ENCODE measurements around the gene NDUFB2.
A peak's percentile ranks its signal among the peaks of the same experiment; 100 is the strongest.
"Not testable (repeated sequence)": the region's sequence is repeated elsewhere in the genome, so short reads cannot be mapped to it uniquely, and the experiment has no call there.

NDUFB2 gene

GRCh38 chr7:140714331-140715040 is 18.0 kb downstream of the NDUFB2 start:
- no peaks in the 10 kb centered on the region for H3K9me3 ChIP-seq

GRCh38 chr7:140719721-140720120 is 23.2 kb downstream of the NDUFB2 start:
- DNase-seq (ENCODE audit: low spot score in 2 of 2) = no peak
- no peak overlapping the region for H3K4me3 ChIP-seq
- H3K27me3 ChIP-seq (ENCODE audit: low read depth) = no peaks in the 10 kb centered on the region
- in situ Hi-C loops (cut with MboI; ENCODE audit: low sequenced_read_pairs) = no loop called here
- no peaks in the 10 kb centered on the region for H3K4me1 ChIP-seq
- no peaks in the 10 kb centered on the region for H3K9me3 ChIP-seq
- H3K36me3 ChIP-seq (replicated peaks) = no peaks in the 10 kb centered on the region

More at GRCh38 chr7:140714331-140715040, 18.0 kb downstream of the NDUFB2 start:
- Histone ChIP-seq H3K27me3 (ENCODE audit: low read depth) (no peaks in the 10 kb centered on the region), H3K4me1 (no peaks in the 10 kb centered on the region), H3K4me3 (no peak overlapping the region), H3K36me3 (replicated peaks) (no peaks in the 10 kb centered on the region)
- in situ Hi-C loops (cut with MboI; ENCODE audit: low sequenced_read_pairs) = no loop called here
- DNase-seq (ENCODE audit: low spot score in 2 of 2) = no peak

GRCh38 chr7:140722254-140722653 is 25.7 kb downstream of the NDUFB2 start:
- no peaks in the 10 kb centered on the region for H3K4me1 ChIP-seq
- no peaks in the 10 kb centered on the region for H3K36me3 ChIP-seq (replicated peaks)
- H3K4me3 ChIP-seq = no peak overlapping the region
- H3K9me3 ChIP-seq = no peaks in the 10 kb centered on the region
- no peaks in the 10 kb centered on the region for H3K27me3 ChIP-seq (ENCODE audit: low read depth)
- in situ Hi-C loops (cut with MboI; ENCODE audit: low sequenced_read_pairs) = no loop called here
- DNase-seq (ENCODE audit: low spot score in 2 of 2) = no peak

GRCh38 chr7:140723006-140723405 is 26.5 kb downstream of the NDUFB2 start:
- no peaks in the 10 kb centered on the region for H3K27me3 ChIP-seq (ENCODE audit: low read depth)
- no peaks in the 10 kb centered on the region for H3K36me3 ChIP-seq (replicated peaks)
- in situ Hi-C loops (cut with MboI; ENCODE audit: low sequenced_read_pairs) = no loop called here

GRCh38 chr7:140723574-140723973 is 27.1 kb downstream of the NDUFB2 start:
- no peaks in the 10 kb centered on the region for H3K27me3 ChIP-seq (ENCODE audit: low read depth)
- DNase-seq (ENCODE audit: low spot score in 2 of 2) = no peak
- in situ Hi-C loops (cut with MboI; ENCODE audit: low sequenced_read_pairs) = no loop called here
- no peaks in the 10 kb centered on the region for H3K9me3 ChIP-seq
- no peaks in the 10 kb centered on the region for H3K36me3 ChIP-seq (replicated peaks)
- no peak overlapping the region for H3K4me3 ChIP-seq
- H3K4me1 ChIP-seq = no peaks in the 10 kb centered on the region

More at GRCh38 chr7:140723006-140723405, 26.5 kb downstream of the NDUFB2 start:
- H3K4me3 ChIP-seq = no peak overlapping the region
- no peaks in the 10 kb centered on the region for H3K4me1 ChIP-seq
- DNase-seq (ENCODE audit: low spot score in 2 of 2) = no peak
- no peaks in the 10 kb centered on the region for H3K9me3 ChIP-seq

GRCh38 chr7:140724706-140725105 is 28.2 kb downstream of the NDUFB2 start:
- Histone ChIP-seq H3K9me3 (no peaks in the 10 kb centered on the region), H3K36me3 (replicated peaks) (no peaks in the 10 kb centered on the region), H3K4me3 (no peak overlapping the region), H3K27me3 (ENCODE audit: low read depth) (no peaks in the 10 kb centered on the region), H3K4me1 (no peaks in the 10 kb centered on the region)
- in situ Hi-C loops (cut with MboI; ENCODE audit: low sequenced_read_pairs) = no loop called here
- no peak for DNase-seq (ENCODE audit: low spot score in 2 of 2)

GRCh38 chr7:140726281-140726680 is 29.8 kb downstream of the NDUFB2 start:
- Histone ChIP-seq H3K4me3 (no peak overlapping the region), H3K4me1 (no peaks in the 10 kb centered on the region), H3K9me3 (no peaks in the 10 kb centered on the region), H3K27me3 (ENCODE audit: low read depth) (no peaks in the 10 kb centered on the region), H3K36me3 (replicated peaks) (no peaks in the 10 kb centered on the region)
- in situ Hi-C loops (cut with MboI; ENCODE audit: low sequenced_read_pairs) = no loop called here
- no peak for DNase-seq (ENCODE audit: low spot score in 2 of 2)

GRCh38 chr7:140732416-140732815 is 35.9 kb downstream of the NDUFB2 start:
- peak in 1 of 2 experiments; percentile 36 for DNase-seq (ENCODE audit: low spot score in 2 of 2)
- Histone ChIP-seq H3K4me1 (no peaks in the 10 kb centered on the region), H3K27me3 (ENCODE audit: low read depth) (no peaks in the 10 kb centered on the region), H3K4me3 (no peak overlapping the region), H3K9me3 (no peaks in the 10 kb centered on the region; the same call in 1 of the 2 replicates), H3K36me3 (replicated peaks) (no peaks in the 10 kb centered on the region)
- in situ Hi-C loops (cut with MboI; ENCODE audit: low sequenced_read_pairs) = no loop called here

- H3K4me3 ChIP-seq = no peak overlapping the region
- no peaks in the 10 kb centered on the region for H3K27me3 ChIP-seq (ENCODE audit: low read depth)
- H3K4me1 ChIP-seq = no peaks in the 10 kb centered on the region
- in situ Hi-C loops (cut with MboI; ENCODE audit: low sequenced_read_pairs) = no loop called here
- peaks cover 3% of the 10 kb centered on the region; the same call in 1 of the 2 replicates for H3K36me3 ChIP-seq (replicated peaks)
- no peaks in the 10 kb centered on the region; the same call in 1 of the 2 replicates for H3K9me3 ChIP-seq
- no peak for DNase-seq (ENCODE audit: low spot score in 2 of 2)
Measured at GRCh38 chr7:140734096-140734495, 37.6 kb downstream of the NDUFB2 start.

- H3K9me3 ChIP-seq = no peaks in the 10 kb centered on the region; the same call in 1 of the 2 replicates
- DNase-seq (ENCODE audit: low spot score in 2 of 2) = no peak
- H3K36me3 ChIP-seq (replicated peaks) = peaks cover 6% of the 10 kb centered on the region; the same call in 1 of the 2 replicates
- H3K27me3 ChIP-seq (ENCODE audit: low read depth) = no peaks in the 10 kb centered on the region
- in situ Hi-C loops (cut with MboI; ENCODE audit: low sequenced_read_pairs) = no loop called here
- no peak overlapping the region for H3K4me3 ChIP-seq
- H3K4me1 ChIP-seq = no peaks in the 10 kb centered on the region
Measured at GRCh38 chr7:140734729-140735128, 38.2 kb downstream of the NDUFB2 start.

GRCh38 chr7:140738280-140738679 is 41.8 kb downstream of the NDUFB2 start:
- in situ Hi-C loops (cut with MboI; ENCODE audit: low sequenced_read_pairs) = no loop called here
- Histone ChIP-seq H3K4me3 (no peak overlapping the region), H3K4me1 (no peaks in the 10 kb centered on the region), H3K36me3 (replicated peaks) (peaks cover 6% of the 10 kb centered on the region; the same call in 1 of the 2 replicates), H3K27me3 (ENCODE audit: low read depth) (no peaks in the 10 kb centered on the region), H3K9me3 (no peaks in the 10 kb centered on the region; the same call in 1 of the 2 replicates)
- DNase-seq (ENCODE audit: low spot score in 2 of 2) = no peak

GRCh38 chr7:140743255-140743654 is 46.7 kb downstream of the NDUFB2 start:
- H3K36me3 ChIP-seq (replicated peaks); H3K4me1 ChIP-seq; H3K9me3 ChIP-seq; H3K4me3 ChIP-seq; in situ Hi-C loops (cut with MboI; ENCODE audit: low sequenced_read_pairs); DNase-seq (ENCODE audit: low spot score in 2 of 2); H3K27me3 ChIP-seq (ENCODE audit: low read depth): not testable (repeated sequence)

GRCh38 chr7:140744005-140744404 is 47.5 kb downstream of the NDUFB2 start:
- in situ Hi-C loops (cut with MboI; ENCODE audit: low sequenced_read_pairs) = no loop called here
- Histone ChIP-seq H3K27me3 (ENCODE audit: low read depth) (no peaks in the 10 kb centered on the region), H3K4me3 (no peak overlapping the region), H3K36me3 (replicated peaks) (peaks cover 3% of the 10 kb centered on the region; the same call in 1 of the 2 replicates), H3K9me3 (no peaks in the 10 kb centered on the region), H3K4me1 (no peaks in the 10 kb centered on the region)
- DNase-seq (ENCODE audit: low spot score in 2 of 2) = no peak

- in situ Hi-C loops (cut with MboI; ENCODE audit: low sequenced_read_pairs) = no loop called here
- H3K4me1 ChIP-seq = no peaks in the 10 kb centered on the region
- no peaks in the 10 kb centered on the region for H3K27me3 ChIP-seq (ENCODE audit: low read depth)
- DNase-seq (ENCODE audit: low spot score in 2 of 2) = no peak
- 0 out of 2 replicates have a peak, but pooled peaks cover 2% of the 10 kb centered on the region for H3K36me3 ChIP-seq (replicated peaks)
- no peak overlapping the region for H3K4me3 ChIP-seq
- H3K9me3 ChIP-seq = no peaks in the 10 kb centered on the region
Measured at GRCh38 chr7:140745266-140746058, 49.0 kb downstream of the NDUFB2 start.

Measured in HAP-1 (cell line).